CD4-positive, alpha-beta T cell (primary cell): ENCODE results near the gene OPCML. TPM values are rescaled to one million over a fixed set of nuclear protein-coding genes. Genes with fewer than 3 reads are reported as not detected.

Experiments used
- ATAC-seq: fragments of 200-7000 bp; cut with Tn5 transposase; one replicate; pipeline ENCODE4 v1.10.0; 2022; ENCODE audit warnings: mild to moderate bottlenecking; ENCODE audit not compliant: poor library complexity
- CTCF ChIA-PET: fragments of 350-600 bp; sonication (Branson Sonifier 250); formaldehyde crosslinking; loops from one replicate; lab custom pipeline; 2021; ENCODE audit warnings: antibody characterized with exemption, inconsistent platforms; lab: Charles Lee
- POLR2A ChIA-PET: fragments of 350-600 bp; sonication (Branson Sonifier 250); formaldehyde crosslinking; loops from one replicate; lab custom pipeline; 2021; ENCODE audit warnings: antibody characterized with exemption, inconsistent platforms; lab: Charles Lee
- DNase-seq, 14 experiments: peaks; one replicate each; pipeline ENCODE4 v3.0.0-alpha.2; 2013 to 2020; ENCODE audit warnings: mixed read lengths in 2 of 14
- H3K27ac ChIP-seq, 2 donors: one replicate each; pipeline versions ENCODE4 v1.5.1 to v1.7.0; 2013; ENCODE audit warnings: low read length in 2 of 2, low read depth in 1 of 2, mild to moderate bottlenecking in 1 of 2
- H3K27me3 ChIP-seq, 2 experiments: 1 replicate in 1 of 2; 2 replicates in 1 of 2; pipeline versions ENCODE4 v1.6.1 to v1.7.0; 2013; ENCODE audit warnings: low read length in 2 of 2, control low read depth in 1 of 2, mild to moderate bottlenecking in 1 of 2, moderate library complexity in 1 of 2; ENCODE audit not compliant: insufficient read depth in 2 of 2, control insufficient read depth in 1 of 2
- H3K36me3 ChIP-seq: one replicate; pipeline ENCODE4 v1.6.1; 2013; ENCODE audit warnings: low read length, control low read depth; ENCODE audit not compliant: insufficient read depth
- H3K4me1 ChIP-seq: one replicate; pipeline ENCODE4 v1.6.1; 2013; ENCODE audit warnings: low read length, control low read depth; ENCODE audit not compliant: insufficient read depth
- H3K4me3 ChIP-seq: one replicate; pipeline ENCODE4 v1.5.1; 2013; ENCODE audit warnings: mild to moderate bottlenecking, low read length, moderate library complexity
- H3K9me3 ChIP-seq, 2 experiments: 1 replicate in 1 of 2; 2 replicates in 1 of 2; pipeline versions ENCODE4 v1.6.1 to v1.7.0; 2013; ENCODE audit warnings: low read length in 2 of 2, mild to moderate bottlenecking in 2 of 2, control low read depth in 1 of 2, moderate library complexity in 1 of 2; ENCODE audit not compliant: control insufficient read depth in 1 of 2, insufficient read depth in 1 of 2
- H3K27ac Mint-ChIP-seq: one replicate; pipeline ENCODE4 v1.8.0; 2020; ENCODE audit warnings: mixed read lengths
- H3K27me3 Mint-ChIP-seq: one replicate; pipeline ENCODE4 v1.8.0; 2021; ENCODE audit warnings: mixed read lengths
- H3K36me3 Mint-ChIP-seq: one replicate; pipeline ENCODE4 v1.8.0; 2021; ENCODE audit warnings: low read depth, mixed read lengths
- H3K4me1 Mint-ChIP-seq: one replicate; pipeline ENCODE4 v1.8.0; 2021; ENCODE audit warnings: low read depth, mixed read lengths
- H3K4me3 Mint-ChIP-seq: one replicate; pipeline ENCODE4 v1.8.0; 2020; ENCODE audit warnings: mild to moderate bottlenecking, mixed read lengths
- H3K9me3 Mint-ChIP-seq: one replicate; pipeline ENCODE4 v1.8.0; 2020; ENCODE audit warnings: mixed read lengths
- intact Hi-C, 2 experiments: fragments of 100-400 bp; cut with DNase I in 1 of 2; cut with micrococcal nuclease in 1 of 2; formaldehyde crosslinking; loops; one replicate each; pipeline versions ENCODE4 v1.15.1 to v1.9.0; 2023 to 2025; cut with DNase I, micrococcal nuclease
- total RNA-seq, 174 experiments: library from RNA in 2 of 174; stranded (reverse) in 2 of 174; gene quantifications; one replicate each; pipeline ENCODE4 v1.2.3 and lab custom pipeline; 2021 to 2026
- TF ChIP-seq, protein P1 (sequence below): fragments of 200-600 bp; IDR thresholded peaks from one replicate; pipeline ENCODE4 v1.8.0; 2022; ENCODE audit warnings: antibody characterized with exemption, mild to moderate bottlenecking

The OPCML gene
- total RNA-seq, 2 experiments from 2014 or later: not detected

DNA sequence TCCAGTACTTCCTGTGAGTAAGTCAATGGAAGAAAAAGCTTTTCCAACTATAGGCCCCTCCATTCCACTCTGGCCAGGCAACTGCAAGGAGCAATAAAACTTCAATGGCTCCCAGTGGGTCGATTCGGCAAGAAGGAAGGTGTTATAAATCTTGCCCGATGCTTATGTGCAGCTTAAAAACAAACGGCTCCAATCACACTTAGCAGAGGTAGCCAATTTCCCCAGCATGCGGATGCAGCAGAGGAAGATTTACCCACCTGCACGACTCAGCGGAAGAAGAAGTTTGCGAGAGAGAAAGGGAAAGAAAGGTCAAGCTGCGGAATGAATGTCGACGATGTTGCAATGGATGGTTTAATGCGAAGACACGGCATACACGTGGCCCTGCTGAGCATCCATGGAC is 141.5 kb downstream of the OPCML start:
- Histone ChIP-seq H3K36me3 (no peaks in the 10 kb centered on the region), H3K9me3 (peaks cover 0 to 3% of the 10 kb centered on the region in 2 experiments), H3K4me3 (no peak overlapping the region), H3K27ac (no peak overlapping the region), H3K27me3 (no peaks in the 10 kb centered on the region), H3K4me1 (no peaks in the 10 kb centered on the region)
- Mint-ChIP-seq H3K36me3 (no peaks in the 10 kb centered on the region), H3K9me3 (no peaks in the 10 kb centered on the region), H3K27me3 (no peaks in the 10 kb centered on the region), H3K27ac (no peak overlapping the region), H3K4me1 (no peaks in the 10 kb centered on the region), H3K4me3 (no peak overlapping the region)
- intact Hi-C loops: no loop called here
- CTCF ChIA-PET: no interaction called here
- ATAC-seq: no peak
- TF ChIP-seq, protein P1, sequence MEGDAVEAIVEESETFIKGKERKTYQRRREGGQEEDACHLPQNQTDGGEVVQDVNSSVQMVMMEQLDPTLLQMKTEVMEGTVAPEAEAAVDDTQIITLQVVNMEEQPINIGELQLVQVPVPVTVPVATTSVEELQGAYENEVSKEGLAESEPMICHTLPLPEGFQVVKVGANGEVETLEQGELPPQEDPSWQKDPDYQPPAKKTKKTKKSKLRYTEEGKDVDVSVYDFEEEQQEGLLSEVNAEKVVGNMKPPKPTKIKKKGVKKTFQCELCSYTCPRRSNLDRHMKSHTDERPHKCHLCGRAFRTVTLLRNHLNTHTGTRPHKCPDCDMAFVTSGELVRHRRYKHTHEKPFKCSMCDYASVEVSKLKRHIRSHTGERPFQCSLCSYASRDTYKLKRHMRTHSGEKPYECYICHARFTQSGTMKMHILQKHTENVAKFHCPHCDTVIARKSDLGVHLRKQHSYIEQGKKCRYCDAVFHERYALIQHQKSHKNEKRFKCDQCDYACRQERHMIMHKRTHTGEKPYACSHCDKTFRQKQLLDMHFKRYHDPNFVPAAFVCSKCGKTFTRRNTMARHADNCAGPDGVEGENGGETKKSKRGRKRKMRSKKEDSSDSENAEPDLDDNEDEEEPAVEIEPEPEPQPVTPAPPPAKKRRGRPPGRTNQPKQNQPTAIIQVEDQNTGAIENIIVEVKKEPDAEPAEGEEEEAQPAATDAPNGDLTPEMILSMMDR: no peak
- POLR2A ChIA-PET: no interaction called here
- DNase-seq: no peak

DNA sequence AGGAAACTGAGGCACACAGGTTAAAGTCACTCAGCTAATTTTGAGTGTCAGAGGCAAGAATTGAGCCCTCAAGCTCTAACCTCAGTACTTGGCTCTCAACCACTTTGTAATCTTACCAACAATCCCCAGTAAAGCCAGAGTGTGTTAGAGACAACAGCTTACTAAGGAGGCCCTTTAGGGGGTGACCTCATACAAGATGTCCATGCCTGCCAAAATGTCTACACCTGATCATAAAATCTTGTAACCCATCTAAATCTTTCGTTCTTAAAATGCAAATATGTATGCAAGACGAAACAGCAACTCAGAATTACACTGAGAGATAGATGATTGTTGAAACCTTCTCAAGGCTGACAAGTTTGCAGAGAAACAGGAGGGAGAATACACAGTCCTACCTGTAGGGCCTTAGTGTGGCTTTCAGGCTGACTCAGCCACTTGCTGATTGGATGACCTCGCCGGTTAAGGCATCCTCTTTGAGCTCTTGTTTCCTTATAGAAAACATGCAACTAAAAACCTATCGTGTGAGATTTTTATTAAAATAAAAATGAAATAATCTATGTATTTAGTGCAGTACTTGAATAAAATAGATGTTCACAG is 143.2 kb downstream of the OPCML start:
- Histone ChIP-seq H3K4me3 (no peak overlapping the region), H3K27ac (no peak overlapping the region), H3K9me3 (peaks cover 0 to 10% of the 10 kb centered on the region in 2 experiments), H3K4me1 (no peaks in the 10 kb centered on the region), H3K27me3 (peaks cover 0 to 5% of the 10 kb centered on the region in 2 experiments), H3K36me3 (no peaks in the 10 kb centered on the region)
- POLR2A ChIA-PET: no interaction called here
- H3K9me3 Mint-ChIP-seq: no peaks in the 10 kb centered on the region
- intact Hi-C loops: no loop called here
- no peaks in the 10 kb centered on the region for H3K4me1 Mint-ChIP-seq
- peaks cover 5% of the 10 kb centered on the region for H3K27me3 Mint-ChIP-seq
- no peak for ATAC-seq
- DNase-seq: no peak
- TF ChIP-seq, protein P1: no peak
- H3K36me3 Mint-ChIP-seq: no peaks in the 10 kb centered on the region
- H3K27ac Mint-ChIP-seq: no peak overlapping the region
- H3K4me3 Mint-ChIP-seq: no peak overlapping the region
- CTCF ChIA-PET: no interaction called here

DNA sequence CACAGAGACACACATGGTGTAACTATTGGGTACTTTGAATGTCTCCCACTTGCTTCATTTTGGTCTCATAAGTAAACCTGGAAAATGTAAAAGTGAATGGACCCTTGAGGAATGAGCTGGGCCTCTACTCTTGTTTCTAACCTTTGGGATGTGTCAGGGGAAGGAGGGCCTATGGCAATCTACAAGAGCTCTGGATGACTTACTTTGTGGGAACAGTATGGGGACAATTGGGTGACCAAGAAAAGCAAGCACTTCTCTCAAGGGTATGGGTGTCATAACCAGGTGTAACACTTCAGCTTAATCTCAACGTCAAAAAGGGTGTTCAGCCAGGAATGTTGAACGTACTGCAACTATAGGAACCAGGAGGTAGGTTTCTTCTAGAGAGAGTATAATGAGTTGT is 144.0 kb downstream of the OPCML start:
- ATAC-seq: no peak
- Mint-ChIP-seq H3K36me3 (no peaks in the 10 kb centered on the region), H3K4me1 (no peaks in the 10 kb centered on the region), H3K4me3 (no peak overlapping the region), H3K27me3 (peaks cover 5% of the 10 kb centered on the region), H3K9me3 (no peaks in the 10 kb centered on the region), H3K27ac (no peak overlapping the region)
- Histone ChIP-seq H3K27ac (no peak overlapping the region), H3K4me3 (no peak overlapping the region), H3K27me3 (peaks cover 0 to 5% of the 10 kb centered on the region in 2 experiments), H3K4me1 (no peaks in the 10 kb centered on the region), H3K36me3 (no peaks in the 10 kb centered on the region), H3K9me3 (peaks cover 0 to 10% of the 10 kb centered on the region in 2 experiments)
- TF ChIP-seq, protein P1: no peak
- no peak for DNase-seq
- CTCF ChIA-PET: no interaction called here
- intact Hi-C loops: no loop called here
- POLR2A ChIA-PET: no interaction called here
